Measurements from ENCODE around the gene SEMA6A. TPM values are rescaled to one million over a fixed set of nuclear protein-coding genes. Genes with fewer than 3 reads are reported as not detected.

Gene SEMA6A
- total and polyA plus RNA-seq, 9 of the 15 experiments (the other 6 are each of a cell fraction or from before 2014, with no cell fraction given), result 0.04 to 0.42 (median 0.18) TPM; not detected in 5

DNA sequence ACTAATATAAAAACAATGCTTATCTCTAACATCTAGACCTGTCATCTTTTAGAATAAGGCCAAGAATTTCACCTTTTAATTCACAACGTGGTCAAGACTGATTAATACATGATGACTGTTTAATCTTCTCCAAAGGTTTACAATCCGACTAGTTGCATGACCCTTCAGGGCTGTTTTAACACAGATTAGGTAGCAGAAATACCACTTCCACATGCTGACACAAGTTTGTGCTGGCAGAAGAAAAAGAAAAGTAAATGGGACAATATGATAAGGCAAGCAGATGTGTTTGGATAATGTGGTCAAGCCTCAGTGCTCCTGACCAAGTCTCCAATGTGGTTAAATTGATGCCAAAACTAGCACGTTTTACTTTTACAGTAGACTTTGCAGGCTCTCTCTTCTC, 31.1 kb downstream of the SEMA6A start (continued):
- no peak for TF ChIP-seq REST (IDR thresholded peaks at IDR 0.05; ENCODE audit: borderline replicate concordance)
- no peak for TF ChIP-seq REST (CRISPR knock-in tag; IDR thresholded peaks at IDR 0.05; ENCODE audit: low read depth)
- TF ChIP-seq ARID3A (IDR thresholded peaks at IDR 0.05; ENCODE audit: borderline replicate concordance, low read depth, low read length), result no peak
- peak; percentile 36; the same call in 1 of the 2 replicates for TF ChIP-seq ARID1B (IDR thresholded peaks at IDR 0.05)
- TF ChIP-seq TEAD4 (IDR thresholded peaks at IDR 0.05; ENCODE audit: low read length), result peak; percentile 77
- no peak for TF ChIP-seq TEAD4 (CRISPR knock-in tag; IDR thresholded peaks at IDR 0.05; ENCODE audit: borderline replicate concordance)
- TF ChIP-seq TAL1 (IDR thresholded peaks at IDR 0.05), result peak; percentile 68
- no peak for TF ChIP-seq ZNF75A (CRISPR knock-in tag; IDR thresholded peaks at IDR 0.05)
- TF ChIP-seq, protein P1, sequence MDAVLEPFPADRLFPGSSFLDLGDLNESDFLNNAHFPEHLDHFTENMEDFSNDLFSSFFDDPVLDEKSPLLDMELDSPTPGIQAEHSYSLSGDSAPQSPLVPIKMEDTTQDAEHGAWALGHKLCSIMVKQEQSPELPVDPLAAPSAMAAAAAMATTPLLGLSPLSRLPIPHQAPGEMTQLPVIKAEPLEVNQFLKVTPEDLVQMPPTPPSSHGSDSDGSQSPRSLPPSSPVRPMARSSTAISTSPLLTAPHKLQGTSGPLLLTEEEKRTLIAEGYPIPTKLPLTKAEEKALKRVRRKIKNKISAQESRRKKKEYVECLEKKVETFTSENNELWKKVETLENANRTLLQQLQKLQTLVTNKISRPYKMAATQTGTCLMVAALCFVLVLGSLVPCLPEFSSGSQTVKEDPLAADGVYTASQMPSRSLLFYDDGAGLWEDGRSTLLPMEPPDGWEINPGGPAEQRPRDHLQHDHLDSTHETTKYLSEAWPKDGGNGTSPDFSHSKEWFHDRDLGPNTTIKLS (IDR thresholded peaks at IDR 0.05; ENCODE audit: borderline replicate concordance, low read depth), result no peak
- no peak for TF ChIP-seq POLR3G (IDR thresholded peaks at IDR 0.05; ENCODE audit: extremely low read depth, insufficient read length, insufficient replicate concordance)
- no peak for TF ChIP-seq KDM5B (IDR thresholded peaks at IDR 0.05; ENCODE audit: insufficient replicate concordance, low read depth, low read length)
- no peak for TF ChIP-seq ZNF57 (CRISPR knock-in tag; IDR thresholded peaks at IDR 0.05)
- no peak for TF ChIP-seq HNRNPUL1 (IDR thresholded peaks at IDR 0.05; ENCODE audit: low read length)
- TF ChIP-seq GABPA (tag; conservative IDR thresholded peaks at IDR 0.05; ENCODE audit: low read depth), result no peak
- TF ChIP-seq GABPB2 (CRISPR knock-in tag; conservative IDR thresholded peaks at IDR 0.05), result no peak
- no peak for TF ChIP-seq SIRT6 (IDR thresholded peaks at IDR 0.05; ENCODE audit: low read depth, low read length)
- TF ChIP-seq YY1 (IDR thresholded peaks at IDR 0.05; ENCODE audit: borderline replicate concordance in 1 of 3, control insufficient read depth in 1 of 3, extremely low read depth in 1 of 3, insufficient read depth in 3 of 3, insufficient read length in 1 of 3, insufficient replicate concordance in 2 of 3, low read depth in 1 of 3, low read length in 2 of 3), result no peak
- no peak for TF ChIP-seq PHTF2 (CRISPR knock-in tag; IDR thresholded peaks at IDR 0.05)

All from K562 (cell line).